HG03520 (cell line): ENCODE data around the gene VTA1.

Experiments
- ATAC-seq: cut with Tn5 transposase; IDR thresholded peaks from one replicate; pipeline ENCODE4 v1.9.1; 2021; ENCODE audit warnings: mild to moderate bottlenecking, moderate library complexity; ENCODE audit not compliant: unreplicated experiment

Gene VTA1

DNA sequence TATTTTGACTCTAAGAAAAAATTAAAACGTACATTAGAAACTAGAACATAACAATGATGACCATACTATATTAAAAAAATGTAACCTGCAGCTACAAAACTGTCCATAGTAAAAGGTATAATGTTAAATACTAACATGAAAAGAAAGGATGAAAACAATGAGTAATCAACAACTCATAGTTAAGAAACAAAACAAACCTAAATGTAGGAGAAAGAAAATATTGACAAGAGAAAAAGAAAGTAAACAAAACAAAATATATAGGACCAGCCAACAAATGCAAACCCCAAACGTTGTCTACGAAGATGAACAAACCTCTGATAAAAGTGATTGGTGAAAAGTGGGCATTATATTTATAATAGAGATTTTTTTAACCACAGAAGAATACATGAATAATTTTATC is 113.7 kb downstream of the VTA1 start:
- ATAC-seq: no peak

DNA sequence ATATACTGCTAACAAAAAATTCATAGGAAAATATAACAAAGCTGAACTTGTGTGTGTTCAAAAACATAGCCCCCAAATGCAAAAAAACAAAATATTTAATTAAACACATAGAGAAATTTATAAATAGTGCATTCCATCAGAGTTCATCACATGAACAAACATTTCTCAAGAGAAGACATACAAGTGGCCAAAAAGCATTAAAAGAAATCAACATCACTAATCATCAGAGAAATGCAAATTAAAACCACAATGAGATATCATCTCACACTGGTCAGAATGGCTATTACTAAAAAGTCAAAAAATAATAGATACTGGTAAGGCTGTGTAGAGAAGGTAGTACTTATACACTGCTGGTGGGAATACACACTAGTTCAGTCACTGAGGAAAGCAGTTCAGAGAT is 115.2 kb downstream of the VTA1 start:
- no peak for ATAC-seq

DNA sequence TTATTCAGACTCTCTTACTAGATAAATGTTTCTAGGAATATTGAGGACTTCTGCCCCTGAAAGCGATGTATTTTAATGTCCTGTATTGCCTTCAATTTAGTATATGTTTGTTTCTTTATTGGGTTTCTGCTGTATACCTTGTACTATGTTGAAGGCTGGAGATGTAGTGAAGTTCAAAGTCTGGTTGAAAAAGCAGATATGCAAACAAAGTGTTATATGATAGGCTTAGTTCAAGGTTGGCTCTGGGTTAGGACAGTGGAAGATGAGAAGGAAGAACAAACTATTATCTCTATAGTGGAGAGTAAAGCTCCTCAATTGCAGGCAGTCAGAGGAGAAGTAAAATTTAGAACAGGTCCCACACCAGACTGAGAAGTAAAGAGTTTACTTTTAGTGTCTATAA is 118.4 kb downstream of the VTA1 start:
- no peak for ATAC-seq

DNA sequence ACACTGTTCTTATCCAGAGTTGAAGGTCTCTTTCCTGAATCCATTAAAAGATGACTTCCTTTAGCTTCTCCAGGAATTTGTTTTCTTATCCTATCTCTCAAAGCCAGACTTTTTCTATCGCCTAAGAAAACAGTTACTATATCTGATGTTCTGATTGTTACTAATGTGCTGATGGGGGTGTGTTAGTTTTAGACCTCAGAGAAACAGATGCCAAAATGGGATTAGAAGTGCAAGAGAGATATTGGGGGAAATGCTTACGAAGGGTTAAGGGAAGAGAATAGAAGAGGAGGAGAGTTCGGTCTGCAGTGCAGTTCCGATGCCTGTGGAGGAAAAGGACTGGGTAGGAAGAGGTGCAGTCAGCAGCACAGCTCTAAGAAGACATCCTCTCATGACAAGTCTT is 119.0 kb downstream of the VTA1 start:
- no peak for ATAC-seq

DNA sequence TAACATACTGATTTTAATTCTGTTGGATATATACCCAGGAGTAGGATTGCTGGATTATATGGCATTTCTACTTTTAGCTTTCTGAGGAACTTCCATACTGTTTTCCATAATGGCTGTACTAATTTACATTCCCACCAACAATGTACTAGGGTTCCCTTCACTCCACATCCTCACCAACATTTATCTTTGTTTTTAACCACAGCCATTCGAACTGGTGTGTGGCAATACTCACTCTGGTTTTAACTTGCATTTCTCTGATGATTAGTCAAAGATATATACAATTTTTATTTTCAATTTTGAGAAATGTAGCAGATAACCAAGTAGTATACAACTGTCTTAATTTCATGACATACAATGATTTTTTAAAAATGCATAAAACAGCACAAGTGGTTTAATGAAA is 124.4 kb downstream of the VTA1 start:
- no peak for ATAC-seq
